NCI-H2227 (cell line): ENCODE measurements around the gene SMC3.
A peak's percentile ranks its signal among the peaks of the same experiment; 100 is the strongest.

Experiments
- DNase-seq: peaks from one replicate; lab custom pipeline; 2025; ENCODE audit not compliant: unreplicated experiment; lab: John Stamatoyannopoulos, UW

The SMC3 gene

GRCh38 chr10:110643653-110644597 is 76.4 kb downstream of the SMC3 start, which contains the start of gene RBM20:
Gene RBM20 (plus strand): TSS chr10:110644336. CDS start chr10:110644455, 119 bp downstream.
- peak; percentile 75 for DNase-seq

- peak; percentile 28 for DNase-seq
Observed at GRCh38 chr10:110644598-110645462, 77.3 kb downstream of the SMC3 start.

- peak; percentile 53 for DNase-seq
Observed at GRCh38 chr10:110646417-110647135, 79.1 kb downstream of the SMC3 start.

- no peak for DNase-seq
Observed at GRCh38 chr10:110647136-110647430, 79.6 kb downstream of the SMC3 start.

- DNase-seq, result no peak
Observed at GRCh38 chr10:110648692-110649346, 81.3 kb downstream of the SMC3 start.

- DNase-seq, result no peak
Observed at GRCh38 chr10:110649347-110650264, 82.1 kb downstream of the SMC3 start.

- no peak for DNase-seq
Observed at GRCh38 chr10:110650265-110650668, 82.8 kb downstream of the SMC3 start.

- DNase-seq, result no peak
Observed at GRCh38 chr10:110651044-110651958, 83.8 kb downstream of the SMC3 start.

GRCh38 chr10:110652475-110653118 is 85.1 kb downstream of the SMC3 start:
- DNase-seq, result no peak
